ENCODE data around the gene EFHB. TPM values are rescaled to one million over a fixed set of nuclear protein-coding genes. Genes with fewer than 3 reads are reported as not detected.

The EFHB gene, protein sequence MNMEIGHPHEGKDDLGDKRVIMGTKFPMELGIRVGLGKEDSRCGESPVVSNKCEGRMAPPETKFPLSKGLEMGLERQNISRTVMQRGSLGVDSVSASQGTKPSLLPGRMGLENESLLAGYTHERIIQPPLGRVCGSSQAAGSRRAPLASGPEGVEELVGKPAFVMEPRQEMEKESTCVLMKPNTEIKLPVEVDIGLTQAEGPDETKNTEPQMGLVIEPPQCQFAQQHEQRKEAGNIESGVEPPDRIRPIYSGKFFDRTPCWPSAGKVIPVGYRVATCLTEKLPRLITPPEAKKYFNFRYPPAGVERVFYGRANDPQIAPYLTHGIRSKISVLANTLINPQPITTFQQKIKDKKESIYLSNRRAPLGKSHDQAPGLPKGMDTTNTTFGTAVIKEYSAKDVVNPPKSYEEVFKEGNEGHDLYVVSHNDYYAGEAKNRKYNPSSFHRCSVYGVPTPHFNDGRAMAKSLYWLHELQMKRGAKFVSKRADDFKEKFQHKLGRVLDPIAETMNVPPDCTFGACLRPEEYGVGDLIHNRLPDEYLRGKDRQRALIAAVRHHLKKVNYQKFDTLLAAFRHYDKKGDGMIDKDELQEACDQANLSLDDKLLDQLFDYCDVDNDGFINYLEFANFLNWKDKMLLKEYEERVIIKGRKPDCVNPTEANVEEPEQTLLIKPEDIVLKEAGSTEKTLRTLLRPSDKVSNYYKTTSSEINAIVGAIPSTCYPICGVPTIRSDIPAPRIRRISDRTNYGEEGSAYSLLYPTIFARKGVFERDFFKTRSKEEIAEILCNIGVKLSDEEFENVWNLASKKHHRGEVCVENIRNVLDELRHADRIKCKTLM
- under 1 TPM; 0.69 to 0.77 TPM for total RNA-seq

DNA sequence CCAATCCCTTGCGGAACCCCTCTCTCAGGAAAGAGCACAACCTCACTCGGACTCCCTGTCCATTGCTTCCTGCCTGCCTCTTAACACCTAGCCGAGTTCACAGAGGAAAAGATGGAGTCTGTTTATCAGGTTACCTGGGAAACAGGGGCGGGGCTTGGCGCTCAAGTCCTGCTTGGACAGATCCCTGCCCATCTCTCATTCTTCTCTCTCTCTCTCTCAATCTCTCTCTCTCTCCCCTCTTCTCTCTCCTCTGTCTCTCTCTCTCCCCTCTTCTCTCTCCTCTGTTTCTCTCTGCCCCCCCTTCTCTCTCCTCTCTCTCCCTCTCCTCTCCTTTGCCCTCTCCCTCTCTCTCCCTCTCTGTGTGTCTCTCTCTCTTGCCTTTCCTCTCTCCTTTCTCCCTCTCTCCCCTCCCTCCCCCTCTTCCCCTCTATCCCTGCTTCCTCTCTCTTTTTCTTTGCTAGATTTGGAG, at the start of gene EFHB:
TSS of gene EFHB (minus strand) at position 120 of the 469 bp plus-strand sequence. CDS start 199 bp downstream, outside the sequence.
- intact Hi-C loops (cut with micrococcal nuclease) = loop anchor here (5.0 kb wide), 2 partner anchors 108 to 123 kb away; partner anchors contain the start of gene KAT2B
- no peak within 1 kb of the TSS for H3K4me3 Mint-ChIP-seq
- H3K27ac Mint-ChIP-seq = peak within 1 kb of the TSS; percentile 6
- DNase-seq (peak; percentile 48), ATAC-seq (no peak)
- TF ChIP-seq, protein P1, sequence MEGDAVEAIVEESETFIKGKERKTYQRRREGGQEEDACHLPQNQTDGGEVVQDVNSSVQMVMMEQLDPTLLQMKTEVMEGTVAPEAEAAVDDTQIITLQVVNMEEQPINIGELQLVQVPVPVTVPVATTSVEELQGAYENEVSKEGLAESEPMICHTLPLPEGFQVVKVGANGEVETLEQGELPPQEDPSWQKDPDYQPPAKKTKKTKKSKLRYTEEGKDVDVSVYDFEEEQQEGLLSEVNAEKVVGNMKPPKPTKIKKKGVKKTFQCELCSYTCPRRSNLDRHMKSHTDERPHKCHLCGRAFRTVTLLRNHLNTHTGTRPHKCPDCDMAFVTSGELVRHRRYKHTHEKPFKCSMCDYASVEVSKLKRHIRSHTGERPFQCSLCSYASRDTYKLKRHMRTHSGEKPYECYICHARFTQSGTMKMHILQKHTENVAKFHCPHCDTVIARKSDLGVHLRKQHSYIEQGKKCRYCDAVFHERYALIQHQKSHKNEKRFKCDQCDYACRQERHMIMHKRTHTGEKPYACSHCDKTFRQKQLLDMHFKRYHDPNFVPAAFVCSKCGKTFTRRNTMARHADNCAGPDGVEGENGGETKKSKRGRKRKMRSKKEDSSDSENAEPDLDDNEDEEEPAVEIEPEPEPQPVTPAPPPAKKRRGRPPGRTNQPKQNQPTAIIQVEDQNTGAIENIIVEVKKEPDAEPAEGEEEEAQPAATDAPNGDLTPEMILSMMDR (IDR thresholded peaks at IDR 0.05) = no peak
- POLR2A ChIA-PET = interaction anchor here (0.6 kb wide), 1 partner anchor 150 kb away, joined by 3 read pairs; no protein-coding TSS in a partner anchor
- no peaks in the 10 kb centered on the region for H3K36me3 Mint-ChIP-seq (ENCODE audit: low read depth)
- H3K4me1 Mint-ChIP-seq (ENCODE audit: low read depth) = peaks cover 45% of the 10 kb centered on the region
- peaks cover 11% of the 10 kb centered on the region for H3K27me3 Mint-ChIP-seq
- no peaks in the 10 kb centered on the region for H3K9me3 Mint-ChIP-seq
- CTCF ChIA-PET = no interaction called here

DNA sequence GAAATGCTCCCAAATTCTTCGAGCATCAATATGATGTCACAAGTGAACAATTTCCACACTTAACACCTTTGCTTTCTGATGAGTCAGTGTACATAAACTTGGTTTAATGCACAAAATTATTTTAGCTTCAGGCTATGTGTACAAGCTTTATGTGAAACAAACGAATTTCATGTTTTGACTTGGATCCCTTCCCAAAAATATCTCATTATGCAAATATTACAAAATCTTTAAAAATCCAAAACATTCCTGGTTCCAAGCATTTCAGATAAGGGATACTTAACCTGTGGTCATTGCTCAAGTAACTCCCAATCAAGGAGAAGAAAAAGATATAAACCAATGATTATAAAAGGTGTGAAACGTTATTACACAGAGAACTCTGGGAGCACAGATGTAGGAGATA, 38.0 kb upstream of the EFHB start:
- Mint-ChIP-seq H3K36me3 (ENCODE audit: low read depth) (peaks cover 24% of the 10 kb centered on the region), H3K4me1 (ENCODE audit: low read depth) (peaks cover 20% of the 10 kb centered on the region), H3K27me3 (no peaks in the 10 kb centered on the region), H3K27ac (no peak overlapping the region), H3K9me3 (no peaks in the 10 kb centered on the region), H3K4me3 (no peak overlapping the region)
- ChIA-PET POLR2A (no interaction called here), CTCF (interaction anchor here (0.7 kb wide), 1 partner anchor 148 kb away, joined by 3 read pairs; no protein-coding TSS in a partner anchor)
- intact Hi-C loops (cut with micrococcal nuclease) = no loop called here
- DNase-seq (no peak), ATAC-seq (no peak)
- TF ChIP-seq, protein P1 (IDR thresholded peaks at IDR 0.05) = no peak

DNA sequence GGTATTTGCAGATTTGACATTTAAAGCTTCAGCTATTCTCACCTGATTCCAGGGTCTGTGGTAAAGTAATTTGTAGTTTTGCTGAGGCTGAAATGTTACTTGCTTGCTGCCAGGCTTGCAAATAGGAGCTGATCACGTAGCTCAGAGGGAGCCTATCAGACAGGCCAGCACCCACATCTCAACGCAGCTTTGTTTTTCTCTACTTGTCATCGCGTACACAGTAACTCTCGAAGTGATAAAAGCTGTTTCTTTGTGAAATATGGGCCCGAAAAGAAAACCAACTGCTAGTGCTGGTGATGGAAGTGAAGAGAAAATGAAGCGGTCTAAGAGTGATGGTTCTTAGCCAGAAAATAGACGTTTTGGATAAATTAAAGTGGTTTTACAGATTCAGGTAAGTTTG, 36.3 kb upstream of the EFHB start:
- no peak for ATAC-seq
- ChIA-PET CTCF (interaction anchor here (1.4 kb wide), 1 partner anchor 12 kb away, joined by 3 read pairs; no protein-coding TSS in a partner anchor), POLR2A (no interaction called here)
- peaks cover 20% of the 10 kb centered on the region for H3K36me3 Mint-ChIP-seq (ENCODE audit: low read depth)
- peaks cover 35% of the 10 kb centered on the region for H3K4me1 Mint-ChIP-seq (ENCODE audit: low read depth)
- no peak for DNase-seq
- H3K4me3 Mint-ChIP-seq = no peak overlapping the region
- no peaks in the 10 kb centered on the region for H3K9me3 Mint-ChIP-seq
- intact Hi-C loops (cut with micrococcal nuclease) = no loop called here
- H3K27ac Mint-ChIP-seq = no peak overlapping the region
- H3K27me3 Mint-ChIP-seq = no peaks in the 10 kb centered on the region
- TF ChIP-seq, protein P1 (IDR thresholded peaks at IDR 0.05) = no peak

DNA sequence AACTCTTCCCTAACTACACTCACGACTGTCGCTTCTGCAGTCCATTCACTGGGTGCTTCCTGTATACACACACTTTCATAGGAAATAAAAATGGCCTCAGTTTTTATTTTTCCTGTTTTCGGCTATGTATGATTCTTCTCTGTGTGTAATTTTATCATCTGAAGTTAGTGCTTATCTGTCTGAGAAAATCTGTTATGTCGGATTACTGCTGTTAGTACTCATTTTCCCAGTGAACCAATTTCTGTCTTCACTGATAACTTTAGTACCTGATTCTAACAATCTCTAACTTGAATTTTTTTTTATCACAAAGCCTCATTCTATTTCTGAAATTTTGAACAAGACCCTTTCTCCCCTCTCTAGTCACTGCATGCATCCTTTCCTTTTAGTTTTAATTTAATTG, 33.8 kb upstream of the EFHB start:
- CTCF ChIA-PET = no interaction called here
- intact Hi-C loops (cut with micrococcal nuclease) = no loop called here
- no peak for DNase-seq
- POLR2A ChIA-PET = no interaction called here
- Mint-ChIP-seq H3K4me3 (no peak overlapping the region), H3K27me3 (no peaks in the 10 kb centered on the region), H3K9me3 (no peaks in the 10 kb centered on the region), H3K27ac (no peak overlapping the region), H3K36me3 (ENCODE audit: low read depth) (peaks cover 17% of the 10 kb centered on the region), H3K4me1 (ENCODE audit: low read depth) (peaks cover 37% of the 10 kb centered on the region)
- ATAC-seq = no peak
- TF ChIP-seq, protein P1 (IDR thresholded peaks at IDR 0.05) = no peak

Data from activated CD8-positive, alpha-beta T cell treated with anti-CD3 and anti-CD28 coated beads for 36 hours (primary cell).